GM12878 (cell line): ENCODE measurements around the gene DNAH2. TPM values are rescaled to one million over a fixed set of nuclear protein-coding genes. Genes with fewer than 3 reads are reported as not detected.

ENCODE experiments used
- ASH2L ChIP-seq: fragments of 300-600, 200-600 bp; sonication (generic); IDR thresholded peaks from 2 replicates; pipeline ENCODE4 v1.6.1; 2017; ENCODE audit warnings: low read depth, mild to moderate bottlenecking, borderline replicate concordance
- CEBPB ChIP-seq, 2 experiments: fragments of 150-350 bp in 1 of 2; IDR thresholded peaks; 2 replicates each; pipeline ENCODE4 v1.6.1; 2012 to 2014; ENCODE audit warnings: low read depth in 2 of 2, low read length in 2 of 2, borderline replicate concordance in 1 of 2, inconsistent platforms in 1 of 2
- CTCF ChIP-seq, 3 experiments: IDR thresholded peaks in 2 of 3; conservative IDR thresholded peaks in 1 of 3; 2 replicates each; pipeline ENCODE4 v1.5.1; 2011; ENCODE audit warnings: low read depth in 3 of 3, low read length in 3 of 3, mild to moderate bottlenecking in 3 of 3, control low read depth in 2 of 3, moderate library complexity in 2 of 3, inconsistent platforms in 1 of 3, mixed read lengths in 1 of 3; ENCODE audit not compliant: control insufficient read depth in 2 of 3, insufficient read depth in 1 of 3; ENCODE audit errors: extremely low read depth in 1 of 3
- DPF2 ChIP-seq: fragments of 450-650 bp; IDR thresholded peaks from 2 replicates; pipeline ENCODE4 v1.6.1; 2017; ENCODE audit warnings: mild to moderate bottlenecking
- HCFC1 ChIP-seq: fragments of 150-350 bp; IDR thresholded peaks from 2 replicates; pipeline ENCODE4 v1.6.1; 2014; ENCODE audit warnings: low read length
- HDAC2 ChIP-seq: fragments of 200-600 bp; sonication (generic); IDR thresholded peaks from 2 replicates; pipeline ENCODE4 v1.6.1; 2017
- IKZF2 ChIP-seq, 2 experiments: fragments of 450-650 bp; IDR thresholded peaks; 2 replicates each; pipeline ENCODE4 v1.6.1; 2017; ENCODE audit warnings: mild to moderate bottlenecking in 2 of 2, moderate library complexity in 2 of 2
- IRF4 ChIP-seq: IDR thresholded peaks from 2 replicates; pipeline ENCODE4 v1.6.1; 2011; ENCODE audit warnings: low read depth, low read length
- KAT2A ChIP-seq: conservative IDR thresholded peaks from 2 replicates; pipeline ENCODE4 v1.6.1; 2011; ENCODE audit warnings: low read depth, low read length; ENCODE audit not compliant: control insufficient read depth
- MTA3 ChIP-seq: IDR thresholded peaks from 2 replicates; pipeline ENCODE4 v1.6.1; 2012; ENCODE audit warnings: low read length, inconsistent platforms, borderline replicate concordance
- MYC ChIP-seq: IDR thresholded peaks from 2 replicates; pipeline ENCODE4 v1.6.1; 2011; ENCODE audit warnings: mild to moderate bottlenecking, low read length, moderate library complexity, inconsistent platforms; ENCODE audit not compliant: insufficient read depth, insufficient replicate concordance, insufficient read length, severe bottlenecking
- NR2C2 ChIP-seq: IDR thresholded peaks from 2 replicates; pipeline ENCODE4 v1.6.1; 2011; ENCODE audit warnings: borderline replicate concordance, low read depth; ENCODE audit not compliant: control insufficient read depth, insufficient read length
- PKNOX1 ChIP-seq: fragments of 450-650 bp; IDR thresholded peaks from 2 replicates; pipeline ENCODE4 v1.6.1; 2016; ENCODE audit warnings: mild to moderate bottlenecking
- POLR2A ChIP-seq: IDR thresholded peaks from 2 replicates; pipeline ENCODE4 v1.6.1; 2011; ENCODE audit warnings: low read depth, mild to moderate bottlenecking, low read length
- RB1 ChIP-seq: fragments of 450-650 bp; formaldehyde crosslinking; IDR thresholded peaks from 2 replicates; pipeline ENCODE4 v1.6.1; 2017; ENCODE audit warnings: mild to moderate bottlenecking, borderline replicate concordance
- RFX5 ChIP-seq: IDR thresholded peaks from 2 replicates; pipeline ENCODE4 v1.6.1; 2011; ENCODE audit warnings: low read depth, low read length, improper control_type of control experiment
- RUNX3 ChIP-seq: IDR thresholded peaks from 2 replicates; pipeline ENCODE4 v1.6.1; 2012; ENCODE audit warnings: low read length, inconsistent platforms
- SP1 ChIP-seq: IDR thresholded peaks from one replicate; pipeline ENCODE4 v1.6.1; 2011; ENCODE audit warnings: low read depth, low read length
- SREBF1 ChIP-seq: IDR thresholded peaks from 2 replicates; pipeline ENCODE4 v1.6.1; 2012; ENCODE audit warnings: mild to moderate bottlenecking, low read length
- STAT3 ChIP-seq: IDR thresholded peaks from 2 replicates; pipeline ENCODE4 v1.6.1; 2011; ENCODE audit warnings: low read depth, low read length, improper control_type of control experiment
- TCF3 ChIP-seq: IDR thresholded peaks from 2 replicates; pipeline ENCODE4 v1.6.1; 2012; ENCODE audit warnings: low read depth, mild to moderate bottlenecking, low read length, borderline replicate concordance; ENCODE audit not compliant: insufficient read depth
- ZBED1 ChIP-seq: IDR thresholded peaks from 2 replicates; pipeline ENCODE4 v1.6.1; 2016; ENCODE audit warnings: borderline replicate concordance
- polyA plus RNA-seq, 11 experiments: library from polyadenylated mRNA; depleted of rRNA in 4 of 11; unstranded in 6 of 11; stranded (reverse) in 5 of 11; fragments of >200 nt; fragmentation: Nextera tagmentation in 4 of 11; fragmentation: Illumina TruSeq in 1 of 11; extraction: Ambion mirVana in 4 of 11; extraction: Trizol in 1 of 11; gene quantifications; 1 replicate in 1 of 11; 2 replicates in 10 of 11; pipeline versions ENCODE4 v1.2.1 to v1.2.3, GENCODE V29; 2011 to 2016; ENCODE audit warnings: inconsistent platforms in 2 of 11, missing spikeins in 2 of 11, low read depth in 1 of 11
- total RNA-seq, 4 experiments: library from RNA; depleted of rRNA in 3 of 4; stranded (reverse); fragments of >200 nt in 3 of 4; fragmentation: Illumina TruSeq in 1 of 4; extraction: Trizol in 1 of 4; gene quantifications; 2 replicates each; pipeline versions ENCODE4 v1.2.1 to v1.2.3, GENCODE V29; 2013 to 2021
- TF ChIP-seq, protein P1 (sequence below): IDR thresholded peaks from 2 replicates; pipeline ENCODE4 v1.6.1; 2011; ENCODE audit warnings: low read depth, mild to moderate bottlenecking, low read length, moderate library complexity, borderline replicate concordance; ENCODE audit errors: extremely low read depth
- TF ChIP-seq, protein P2 (sequence below): IDR thresholded peaks from 2 replicates; pipeline ENCODE4 v1.6.1; 2012; ENCODE audit warnings: low read depth, low read length, improper control_type of control experiment

DNAH2 gene
- total and polyA plus RNA-seq, 10 of the 15 experiments (the other 5 are each of a cell fraction or from before 2014, with no cell fraction given) = not detected

DNA sequence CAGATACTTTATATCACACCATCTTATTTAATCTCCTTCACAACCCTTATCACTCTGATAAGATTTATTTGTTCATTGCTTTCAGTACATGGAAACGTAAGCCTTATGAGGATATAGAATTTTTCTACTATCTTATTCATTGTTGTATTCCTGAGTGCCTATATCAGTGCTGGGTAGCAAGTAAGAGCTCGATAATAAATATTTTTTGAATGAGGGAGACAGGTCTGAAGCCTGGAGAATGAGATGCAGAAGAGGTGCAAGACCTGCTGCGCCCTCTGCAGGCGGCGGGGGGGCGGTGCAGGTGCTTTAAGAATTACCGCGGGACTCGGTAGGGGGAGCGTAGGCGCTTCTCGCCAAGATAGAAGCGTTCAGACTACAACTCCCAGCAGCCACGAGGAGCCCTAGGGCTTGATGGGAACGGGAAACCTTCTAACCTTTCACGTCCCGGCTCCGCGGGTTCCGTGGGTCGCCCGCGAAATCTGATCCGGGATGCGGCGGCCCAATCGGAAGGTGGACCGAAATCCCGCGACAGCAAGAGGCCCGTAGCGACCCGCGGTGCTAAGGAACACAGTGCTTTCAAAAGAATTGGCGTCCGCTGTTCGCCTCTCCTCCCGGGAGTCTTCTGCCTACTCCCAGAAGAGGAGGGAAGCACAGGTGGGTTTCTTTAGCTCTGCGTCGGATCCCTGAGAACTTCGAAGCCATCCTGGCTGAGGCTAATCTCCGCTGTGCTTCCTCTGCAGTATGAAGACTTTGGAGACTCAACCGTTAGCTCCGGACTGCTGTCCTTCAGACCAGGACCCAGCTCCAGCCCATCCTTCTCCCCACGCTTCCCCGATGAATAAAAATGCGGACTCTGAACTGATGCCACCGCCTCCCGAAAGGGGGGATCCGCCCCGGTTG lies 29.4 kb upstream of the DNAH2 start, which contains the start of gene WRAP53 (continued):
- TF ChIP-seq PKNOX1 = 0 out of 2 replicates have a peak, but pooled peaks have one; percentile 24
- TF ChIP-seq TCF3 = no peak
- no peak for TF ChIP-seq HDAC2
- no peak for TF ChIP-seq SP1
- TF ChIP-seq, protein P1, sequence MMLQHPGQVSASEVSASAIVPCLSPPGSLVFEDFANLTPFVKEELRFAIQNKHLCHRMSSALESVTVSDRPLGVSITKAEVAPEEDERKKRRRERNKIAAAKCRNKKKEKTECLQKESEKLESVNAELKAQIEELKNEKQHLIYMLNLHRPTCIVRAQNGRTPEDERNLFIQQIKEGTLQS = no peak; the same call in 1 of the 2 replicates
- peak; percentile 61 for TF ChIP-seq POLR2A
- TF ChIP-seq IRF4 = no peak
- TF ChIP-seq ZBED1 = no peak
- no peak for TF ChIP-seq ASH2L
- TF ChIP-seq CEBPB (IDR thresholded peaks at IDR 0.05; ENCODE audit: borderline replicate concordance in 1 of 2, low read depth in 2 of 2, low read length in 2 of 2) = no peak
- TF ChIP-seq RB1 = no peak
- TF ChIP-seq STAT3 = no peak
- no peak for TF ChIP-seq MYC
- TF ChIP-seq SREBF1 = no peak
- TF ChIP-seq NR2C2 = no peak
- no peak for TF ChIP-seq RFX5
- peak; percentile 59 for TF ChIP-seq RUNX3
- TF ChIP-seq MTA3 = no peak
- no peak for TF ChIP-seq DPF2
- peak; percentile 97 to 99 (median 99) for TF ChIP-seq CTCF (IDR thresholded peaks at IDR 0.05 in 2 of 3, conservative IDR thresholded peaks at IDR 0.05 in 1 of 3; ENCODE audit: control insufficient read depth in 2 of 3, extremely low read depth in 1 of 3, insufficient read depth in 1 of 3, low read depth in 3 of 3, low read length in 3 of 3)
- TF ChIP-seq IKZF2 (IDR thresholded peaks at IDR 0.05) = no peak
- TF ChIP-seq, protein P2, sequence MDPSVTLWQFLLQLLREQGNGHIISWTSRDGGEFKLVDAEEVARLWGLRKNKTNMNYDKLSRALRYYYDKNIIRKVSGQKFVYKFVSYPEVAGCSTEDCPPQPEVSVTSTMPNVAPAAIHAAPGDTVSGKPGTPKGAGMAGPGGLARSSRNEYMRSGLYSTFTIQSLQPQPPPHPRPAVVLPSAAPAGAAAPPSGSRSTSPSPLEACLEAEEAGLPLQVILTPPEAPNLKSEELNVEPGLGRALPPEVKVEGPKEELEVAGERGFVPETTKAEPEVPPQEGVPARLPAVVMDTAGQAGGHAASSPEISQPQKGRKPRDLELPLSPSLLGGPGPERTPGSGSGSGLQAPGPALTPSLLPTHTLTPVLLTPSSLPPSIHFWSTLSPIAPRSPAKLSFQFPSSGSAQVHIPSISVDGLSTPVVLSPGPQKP = no peak
- no peak for TF ChIP-seq KAT2A
- peak; percentile 96 for TF ChIP-seq HCFC1
